Fibroblast of gingiva (primary cell): ENCODE measurements around the gene ACSF3.

Experiments
- DNase-seq: peaks from one replicate; pipeline ENCODE4 v3.0.0-alpha.2; 2011; ENCODE audit warnings: low read depth

The ACSF3 gene

GRCh38 chr16:89095491-89095951, 1.9 kb downstream of the ACSF3 start:
- no peak for DNase-seq

- DNase-seq: no peak
Observed at GRCh38 chr16:89096042-89096717, 2.5 kb downstream of the ACSF3 start.

- no peak for DNase-seq
Observed at GRCh38 chr16:89096768-89097391, 3.2 kb downstream of the ACSF3 start.

GRCh38 chr16:89097392-89097772, 3.7 kb downstream of the ACSF3 start:
- no peak for DNase-seq

- DNase-seq: no peak
Observed at GRCh38 chr16:89098767-89099430, 5.2 kb downstream of the ACSF3 start.

- DNase-seq: peak; percentile 16
Observed at GRCh38 chr16:89099905-89100304, 6.3 kb downstream of the ACSF3 start.

GRCh38 chr16:89100601-89101302, 7.1 kb downstream of the ACSF3 start:
- DNase-seq: no peak

GRCh38 chr16:89101303-89102040, 7.8 kb downstream of the ACSF3 start:
- DNase-seq: no peak

- DNase-seq: no peak
Observed at GRCh38 chr16:89102041-89102471, 8.4 kb downstream of the ACSF3 start.

GRCh38 chr16:89102481-89103073, 8.9 kb downstream of the ACSF3 start:
- no peak for DNase-seq

GRCh38 chr16:89103156-89103555, 9.5 kb downstream of the ACSF3 start:
- DNase-seq: no peak

- no peak for DNase-seq
Observed at GRCh38 chr16:89103781-89104180, 10.1 kb downstream of the ACSF3 start.

- DNase-seq: no peak
Observed at GRCh38 chr16:89104303-89104702, 10.7 kb downstream of the ACSF3 start.

GRCh38 chr16:89104930-89105571, 11.4 kb downstream of the ACSF3 start:
- no peak for DNase-seq

GRCh38 chr16:89105599-89106151, 12.0 kb downstream of the ACSF3 start:
- DNase-seq: no peak

- no peak for DNase-seq
Observed at GRCh38 chr16:89106533-89107202, 13.0 kb downstream of the ACSF3 start.

GRCh38 chr16:89107203-89107582, 13.5 kb downstream of the ACSF3 start:
- DNase-seq: no peak

- no peak for DNase-seq
Observed at GRCh38 chr16:89108416-89108815, 14.8 kb downstream of the ACSF3 start.

- no peak for DNase-seq
Observed at GRCh38 chr16:89110641-89111040, 17.0 kb downstream of the ACSF3 start.

- no peak for DNase-seq
Observed at GRCh38 chr16:89111263-89111662, 17.6 kb downstream of the ACSF3 start.
